ENCODE measurements around the gene WNT10A.

WNT10A gene

GRCh38 chr2:218892693-218893348, 12.2 kb downstream of the WNT10A start:
- in situ Hi-C loops (cut with MboI; ENCODE audit: low sequenced_read_pairs) = no loop called here

DNA sequence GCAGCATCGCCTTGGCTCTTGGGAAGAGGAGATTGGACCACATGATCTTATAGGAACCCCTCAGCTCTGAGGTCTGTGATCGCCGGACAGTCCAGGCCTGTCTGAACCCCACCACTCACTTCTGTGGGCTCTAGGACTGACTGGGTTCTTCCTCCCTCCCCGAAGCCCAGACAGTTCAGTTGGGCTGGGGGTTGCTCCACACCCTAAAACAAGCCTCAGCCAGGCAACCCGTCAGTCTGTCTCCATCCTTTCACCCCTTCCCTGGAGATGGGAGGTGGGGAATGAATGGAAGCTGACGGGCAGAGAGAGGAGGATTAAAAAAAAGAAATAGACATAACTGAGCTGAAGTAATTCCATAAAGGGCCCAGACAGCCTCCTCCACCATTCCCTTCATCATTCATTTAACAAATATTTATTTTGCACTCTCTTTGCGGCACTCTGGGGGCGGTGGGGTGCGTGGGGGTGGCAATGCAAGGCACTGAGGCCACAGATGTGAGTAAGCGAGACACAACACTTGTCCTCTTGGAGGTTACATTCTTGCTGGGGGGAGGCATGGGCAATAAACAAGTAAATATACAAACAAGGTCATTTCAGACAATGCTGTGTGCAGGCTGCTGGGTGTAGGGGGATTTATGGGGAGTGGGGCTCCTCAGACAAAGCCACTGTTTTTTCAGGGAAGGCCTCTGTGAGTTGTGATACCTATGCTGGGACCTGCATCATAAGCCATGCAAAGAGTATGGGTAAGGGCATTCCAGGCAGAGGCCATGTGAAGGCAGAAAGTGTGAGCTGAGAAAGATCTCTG, 12.9 kb downstream of the WNT10A start:
- in situ Hi-C loops (cut with MboI; ENCODE audit: low sequenced_read_pairs) = no loop called here

GRCh38 chr2:218894151-218894879, 13.7 kb downstream of the WNT10A start:
- in situ Hi-C loops (cut with MboI; ENCODE audit: low sequenced_read_pairs) = no loop called here

- in situ Hi-C loops (cut with MboI; ENCODE audit: low sequenced_read_pairs) = no loop called here
Observed at GRCh38 chr2:218894880-218895157, 14.2 kb downstream of the WNT10A start.

DNA sequence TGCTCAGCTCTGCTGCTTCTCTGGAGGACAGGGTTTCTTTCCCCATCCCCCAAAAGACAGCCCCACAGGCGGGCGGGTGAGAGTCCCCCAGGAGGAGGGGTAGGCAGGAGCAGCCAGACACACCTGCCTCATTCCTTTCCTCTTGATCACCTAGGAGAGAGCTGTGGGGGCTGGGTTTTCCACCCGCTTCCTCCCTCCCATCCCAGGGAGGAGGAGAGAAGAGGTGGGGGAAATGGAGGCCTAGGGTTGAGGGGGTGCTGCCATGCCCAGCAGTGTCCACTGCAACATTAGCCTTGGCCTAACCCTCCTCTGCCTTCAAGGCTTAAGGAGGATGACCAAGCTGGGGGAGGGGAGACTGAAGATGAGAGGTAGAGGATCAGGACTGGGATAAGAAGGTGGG, 14.7 kb downstream of the WNT10A start:
- in situ Hi-C loops (cut with MboI; ENCODE audit: low sequenced_read_pairs) = no loop called here

GRCh38 chr2:218895759-218896500, 15.3 kb downstream of the WNT10A start:
- in situ Hi-C loops (cut with MboI; ENCODE audit: low sequenced_read_pairs) = no loop called here

- in situ Hi-C loops (cut with MboI; ENCODE audit: low sequenced_read_pairs) = no loop called here
Observed at GRCh38 chr2:218896501-218897393, 16.1 kb downstream of the WNT10A start.

DNA sequence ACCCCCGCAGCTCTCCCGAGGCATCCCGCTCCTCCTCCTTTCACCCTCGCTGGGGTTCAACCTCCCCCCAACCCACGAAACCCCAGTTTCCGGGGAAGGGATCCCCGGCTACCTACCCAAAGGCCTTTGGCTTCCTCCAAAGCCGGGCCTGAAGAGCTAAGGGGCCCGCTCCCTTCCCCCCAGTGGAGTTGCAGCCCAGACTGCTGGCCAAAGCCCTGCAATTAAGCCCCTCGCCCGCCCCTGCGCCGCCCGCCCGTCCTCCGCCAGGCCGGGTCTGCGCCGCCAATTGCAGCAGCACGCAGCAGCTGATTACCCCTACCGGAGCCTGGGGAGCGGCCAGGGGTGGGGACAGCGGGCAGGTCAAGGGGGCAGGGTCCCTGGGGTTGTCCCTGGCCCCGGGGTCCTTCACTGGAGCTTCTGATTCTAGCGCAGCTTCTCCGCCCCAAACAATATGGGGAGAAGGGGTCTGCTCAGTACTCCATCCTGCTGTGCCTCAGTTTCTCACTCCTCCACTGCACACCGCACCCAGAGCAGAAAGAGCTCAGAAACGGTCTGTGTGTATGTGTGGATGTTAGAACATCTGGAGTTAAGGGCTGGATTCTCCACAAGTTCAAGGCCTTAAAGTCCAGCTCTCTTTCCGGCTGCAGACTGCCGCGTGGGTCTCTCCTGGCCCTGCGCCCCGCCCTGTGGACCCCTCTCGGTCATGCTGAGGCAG, 16.9 kb downstream of the WNT10A start:
- in situ Hi-C loops (cut with MboI; ENCODE audit: low sequenced_read_pairs) = no loop called here

DNA sequence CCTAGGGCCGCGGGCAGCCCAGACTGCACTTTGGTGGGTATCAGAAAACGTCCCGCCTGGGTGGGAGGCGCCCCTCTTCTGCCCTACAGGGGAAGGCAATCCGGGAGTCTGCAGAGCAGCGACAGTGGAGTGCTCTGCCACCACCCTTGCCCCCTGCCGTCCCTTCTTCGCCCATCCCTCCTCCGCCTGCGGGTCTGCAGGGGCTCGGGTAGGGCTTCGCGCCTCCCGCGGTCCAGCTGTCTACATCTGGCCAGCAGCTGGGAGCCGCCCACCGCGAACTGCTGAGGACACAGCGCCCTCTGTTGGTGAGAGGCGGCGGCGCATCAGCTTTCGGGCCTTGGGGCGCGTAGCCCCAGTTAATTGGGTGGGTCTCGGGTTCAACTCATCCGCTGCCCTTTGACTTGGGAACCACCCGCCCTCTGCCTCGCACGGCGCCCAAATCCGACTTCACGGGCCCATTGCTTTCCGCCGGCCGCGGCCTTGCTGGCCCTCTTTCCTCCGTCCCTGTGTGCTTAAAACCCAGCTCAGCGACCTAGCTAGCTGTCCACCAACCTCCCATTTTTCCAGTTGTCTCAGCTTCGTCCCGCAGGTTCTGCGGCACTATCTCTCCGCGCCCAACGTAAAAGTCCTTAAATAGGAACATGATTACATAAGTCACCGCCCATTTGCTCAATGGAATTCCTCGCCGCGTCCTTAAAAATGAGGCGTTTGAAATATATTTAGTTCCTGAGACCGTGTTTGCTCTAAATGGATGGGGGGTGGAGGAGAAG, 17.6 kb downstream of the WNT10A start:
- in situ Hi-C loops (cut with MboI; ENCODE audit: low sequenced_read_pairs) = no loop called here

- in situ Hi-C loops (cut with MboI; ENCODE audit: low sequenced_read_pairs) = no loop called here
Observed at GRCh38 chr2:218899147-218899546, 18.5 kb downstream of the WNT10A start.

DNA sequence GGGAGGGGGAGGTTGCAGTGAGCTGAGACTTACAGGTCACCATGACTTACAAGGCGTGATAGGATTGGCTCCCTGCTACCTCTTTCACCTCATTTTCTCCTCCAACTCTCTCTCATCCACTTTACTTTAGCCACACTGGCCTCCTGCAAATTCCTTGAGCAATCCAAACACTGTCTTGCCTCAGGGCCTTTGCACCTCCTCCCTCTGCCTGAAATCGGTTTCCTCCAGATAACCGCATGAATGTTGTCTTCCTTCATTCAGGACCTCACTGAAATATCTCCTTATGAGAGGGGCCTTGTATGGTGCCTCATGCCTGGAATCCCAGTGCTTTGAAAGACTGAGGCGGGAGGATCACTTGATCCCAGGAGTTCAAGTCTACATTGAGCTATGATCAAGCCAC, 21.8 kb downstream of the WNT10A start:
- in situ Hi-C loops (cut with MboI; ENCODE audit: low sequenced_read_pairs) = no loop called here

GRCh38 chr2:218904176-218904575, 23.5 kb downstream of the WNT10A start:
- in situ Hi-C loops (cut with MboI; ENCODE audit: low sequenced_read_pairs) = no loop called here

GRCh38 chr2:218908721-218909619, 28.3 kb downstream of the WNT10A start:
- in situ Hi-C loops (cut with MboI; ENCODE audit: low sequenced_read_pairs) = no loop called here

GRCh38 chr2:218910741-218911140, 30.1 kb downstream of the WNT10A start:
- in situ Hi-C loops (cut with MboI; ENCODE audit: low sequenced_read_pairs) = no loop called here

- in situ Hi-C loops (cut with MboI; ENCODE audit: low sequenced_read_pairs) = no loop called here
Observed at GRCh38 chr2:218920504-218920903, 39.9 kb downstream of the WNT10A start.

GRCh38 chr2:218924757-218925156, 44.1 kb downstream of the WNT10A start:
- in situ Hi-C loops (cut with MboI; ENCODE audit: low sequenced_read_pairs) = no loop called here

DNA sequence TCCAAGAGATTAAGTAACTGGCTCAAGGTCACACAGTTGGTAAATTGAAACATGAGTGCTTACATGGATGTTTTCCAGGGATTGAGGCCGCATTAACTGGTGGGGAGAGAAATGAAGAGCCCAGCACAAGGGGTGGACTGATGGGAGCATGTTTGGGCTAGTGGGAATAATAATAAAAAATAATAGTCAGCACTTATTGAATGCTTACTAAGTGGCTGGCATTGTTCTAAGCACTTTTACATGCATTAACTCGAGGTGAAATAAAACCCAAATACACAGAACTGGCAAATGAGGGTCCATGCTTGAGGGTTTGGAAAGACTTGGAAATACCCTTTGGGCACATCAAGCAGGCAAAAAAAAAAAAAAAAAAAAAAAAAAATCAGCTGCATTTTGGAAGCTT, 44.8 kb downstream of the WNT10A start:
- in situ Hi-C loops (cut with MboI; ENCODE audit: low sequenced_read_pairs) = no loop called here

DNA sequence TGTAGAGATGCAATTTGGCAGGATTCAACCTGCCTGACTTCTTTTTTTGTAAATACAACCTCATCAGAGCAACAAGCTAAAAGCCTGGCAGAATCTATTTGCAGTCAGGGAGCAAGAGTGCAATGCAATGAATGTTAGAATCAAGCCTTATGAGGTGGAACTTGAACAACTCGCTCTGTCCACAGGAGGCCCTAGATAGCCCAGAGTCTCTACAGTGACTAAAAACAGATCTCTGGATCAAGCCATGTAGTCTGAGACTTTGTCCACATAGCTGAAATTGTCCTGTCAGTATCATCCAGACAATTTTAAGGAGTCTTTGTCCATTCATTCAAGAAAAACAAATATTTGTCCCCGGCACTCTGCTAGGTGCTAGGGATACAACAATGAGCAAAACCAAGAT, 46.8 kb downstream of the WNT10A start:
- in situ Hi-C loops (cut with MboI; ENCODE audit: low sequenced_read_pairs) = no loop called here

Measured in HL-60/S4 treated with phorbol 12-myristate 13-acetate at 8.2 ng/mL for 4 days and 3 days (cell line).